SW 1271 (cell line): ENCODE data around the gene PCCA.
"Not testable (repeated sequence)": the region's sequence is repeated elsewhere in the genome, so short reads cannot be mapped to it uniquely, and the experiment has no call there.

Source experiments
- DNase-seq, 2 experiments: peaks; one replicate each; lab custom pipeline; 2025; lab: John Stamatoyannopoulos, UW

PCCA gene

GRCh38 chr13:100098445-100099116, 9.7 kb downstream of the PCCA start:
- no peak for DNase-seq

GRCh38 chr13:100099117-100099445, 10.2 kb downstream of the PCCA start:
- DNase-seq, result not testable (repeated sequence)

- DNase-seq, result peak; percentile 10 to 72
These were observed 11.4 kb downstream of the PCCA start for GRCh38 chr13:100100115-100100879.

GRCh38 chr13:100102042-100102441, 13.1 kb downstream of the PCCA start:
- DNase-seq, result no peak

- DNase-seq, result no peak
These were observed 17.1 kb downstream of the PCCA start for GRCh38 chr13:100106005-100106404.

- no peak for DNase-seq
These were observed 17.8 kb downstream of the PCCA start for GRCh38 chr13:100106705-100107104.

- no peak for DNase-seq
These were observed 20.1 kb downstream of the PCCA start for GRCh38 chr13:100108913-100109507.

GRCh38 chr13:100110269-100110668, 21.4 kb downstream of the PCCA start:
- DNase-seq, result no peak

- DNase-seq, result no peak
These were observed 23.4 kb downstream of the PCCA start for GRCh38 chr13:100112186-100112838.

GRCh38 chr13:100115693-100116254, 26.9 kb downstream of the PCCA start:
- DNase-seq, result no peak

- no peak for DNase-seq
These were observed 35.4 kb downstream of the PCCA start for GRCh38 chr13:100124265-100124664.

GRCh38 chr13:100125946-100126345, 37.1 kb downstream of the PCCA start:
- no peak for DNase-seq

- DNase-seq, result no peak
These were observed 39.5 kb downstream of the PCCA start for GRCh38 chr13:100128373-100128772.

- no peak for DNase-seq
These were observed 39.9 kb downstream of the PCCA start for GRCh38 chr13:100128838-100129237.

- no peak for DNase-seq
These were observed 40.7 kb downstream of the PCCA start for GRCh38 chr13:100129605-100130004.

- DNase-seq, result no peak
These were observed 41.2 kb downstream of the PCCA start for GRCh38 chr13:100130092-100130491.

GRCh38 chr13:100130930-100131511, 42.1 kb downstream of the PCCA start:
- DNase-seq, result no peak

GRCh38 chr13:100131863-100132574, 43.1 kb downstream of the PCCA start:
- DNase-seq, result peak; percentile 97

GRCh38 chr13:100138859-100139491, 50.1 kb downstream of the PCCA start:
- no peak for DNase-seq

- DNase-seq, result no peak
These were observed 50.9 kb downstream of the PCCA start for GRCh38 chr13:100139817-100140216.

- no peak for DNase-seq
These were observed 51.5 kb downstream of the PCCA start for GRCh38 chr13:100140441-100140840.
